B cell (primary cell): ENCODE measurements around the gene ABCA13.

Source experiments
- CTCF ChIP-seq: fragments of 200-600 bp; IDR thresholded peaks from one replicate; pipeline ENCODE4 v1.8.0; 2022; ENCODE audit warnings: antibody characterized with exemption, mild to moderate bottlenecking
- EZH2 ChIP-seq: IDR thresholded peaks from 2 replicates; pipeline ENCODE4 v1.6.1; 2012; ENCODE audit warnings: borderline replicate concordance, low read depth, mild to moderate bottlenecking, moderate library complexity, low read length; ENCODE audit not compliant: insufficient read depth, poor library complexity, severe bottlenecking

GRCh38 chr7:48179496-48180030, 8.3 kb downstream of the ABCA13 start:
- no peak for TF ChIP-seq CTCF
- TF ChIP-seq EZH2: no peak
